ENCODE measurements around the gene JAM3.

- no peak for TF ChIP-seq CTCF (conservative IDR thresholded peaks at IDR 0.05; ENCODE audit: low read depth, low read length)
- no peak for TF ChIP-seq EZH2 (IDR thresholded peaks at IDR 0.05; ENCODE audit: low read length, unreplicated experiment)
These were observed 28.2 kb upstream of the JAM3 start for GRCh38 chr11:134040386-134041302.
